MCF 10A (cell line): ENCODE measurements around the gene PKNOX2. TPM values are rescaled to one million over a fixed set of nuclear protein-coding genes. Genes with fewer than 3 reads are reported as not detected.
A peak's percentile ranks its signal among the peaks of the same experiment; 100 is the strongest.

Experiments
- BruUV-seq: library from RNA; stranded (reverse); fragments of 400-500 nt; replicated peaks from 2 replicates; lab custom pipeline; 2021; lab: Mats Ljungman, UMichigan
- CTCF ChIA-PET: fragments of 300-600 bp; sonication (Branson Sonifier 250); formaldehyde crosslinking; extraction: SDS; loops from one replicate; lab custom pipeline; 2021; ENCODE audit warnings: antibody characterized with exemption, inconsistent platforms; lab: Yijun Ruan, JAX
- POLR2A ChIA-PET: fragments of 300-600, 350-650 bp; sonication (Branson Sonifier 250); formaldehyde crosslinking; extraction: SDS; loops from one replicate; lab custom pipeline; 2020; ENCODE audit warnings: antibody characterized with exemption, inconsistent platforms; lab: Yijun Ruan, JAX
- DNase-seq: peaks from one replicate; pipeline ENCODE4 v3.0.0-alpha.2; 2018; ENCODE audit not compliant: unreplicated experiment
- H3K27ac Mint-ChIP-seq: one replicate; pipeline ENCODE4 v1.8.0; 2022; ENCODE audit warnings: mild to moderate bottlenecking, low read depth, mixed read lengths; ENCODE audit not compliant: unreplicated experiment
- H3K27me3 Mint-ChIP-seq: one replicate; pipeline ENCODE4 v1.8.0; 2022; ENCODE audit warnings: mixed read lengths; ENCODE audit not compliant: insufficient read depth, unreplicated experiment
- H3K36me3 Mint-ChIP-seq: one replicate; pipeline ENCODE4 v1.8.0; 2022; ENCODE audit warnings: mild to moderate bottlenecking, moderate library complexity, mixed read lengths; ENCODE audit not compliant: insufficient read depth, unreplicated experiment
- H3K4me1 Mint-ChIP-seq: one replicate; pipeline ENCODE4 v1.8.0; 2022; ENCODE audit warnings: mixed read lengths; ENCODE audit not compliant: insufficient read depth, unreplicated experiment
- H3K4me3 Mint-ChIP-seq: one replicate; pipeline ENCODE4 v1.8.0; 2022; ENCODE audit warnings: mild to moderate bottlenecking, moderate library complexity, mixed read lengths; ENCODE audit not compliant: unreplicated experiment
- H3K9me3 Mint-ChIP-seq: one replicate; pipeline ENCODE4 v1.8.0; 2022; ENCODE audit warnings: mixed read lengths; ENCODE audit not compliant: unreplicated experiment
- intact Hi-C: fragments of 100-400 bp; cut with micrococcal nuclease; formaldehyde crosslinking; loops from 2 replicates; pipeline ENCODE4 v1.14.1; 2022
- total RNA-seq: library from RNA; stranded (reverse); gene quantifications from 2 replicates; pipeline ENCODE4 v1.2.3, GENCODE V29; 2022
- TF ChIP-seq, protein P1 (sequence below): fragments of 200-600 bp; IDR thresholded peaks from one replicate; pipeline ENCODE4 v1.8.0; 2022; ENCODE audit warnings: antibody characterized with exemption, mild to moderate bottlenecking; ENCODE audit not compliant: unreplicated experiment

PKNOX2 gene
- total RNA-seq, 1 experiment from 2014 or later = not detected

DNA sequence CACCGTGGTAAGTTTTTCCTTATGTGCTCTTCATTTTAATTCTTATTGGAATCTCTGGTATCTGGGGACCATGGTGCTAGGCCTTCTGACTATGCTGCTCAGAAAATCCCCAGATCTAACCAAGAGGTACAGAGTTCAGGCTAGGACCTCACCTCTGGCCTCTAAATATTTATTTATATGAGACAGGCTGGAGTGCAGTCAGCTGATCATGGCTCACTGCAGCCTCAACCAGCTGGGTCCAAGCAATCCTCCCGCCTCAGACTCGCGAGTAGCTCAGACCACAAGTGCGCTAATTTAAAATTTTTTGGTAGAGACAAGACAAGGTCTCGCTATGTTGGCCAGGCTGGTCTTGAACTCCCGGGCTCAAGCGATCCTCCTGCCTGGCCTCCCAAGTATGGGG is 38.4 kb downstream of the PKNOX2 start:
- no peak overlapping the region for H3K27ac Mint-ChIP-seq
- POLR2A ChIA-PET = no interaction called here
- CTCF ChIA-PET = interaction anchor here (1.5 kb wide), 1 partner anchor 61 kb away, joined by 3 read pairs; no protein-coding TSS in a partner anchor
- no TSS peak for BruUV-seq
- H3K4me1 Mint-ChIP-seq = peaks cover 4% of the 10 kb centered on the region
- H3K9me3 Mint-ChIP-seq = no peaks in the 10 kb centered on the region
- H3K4me3 Mint-ChIP-seq = no peak overlapping the region
- H3K36me3 Mint-ChIP-seq = no peaks in the 10 kb centered on the region
- no peak for DNase-seq
- intact Hi-C loops = no loop called here
- TF ChIP-seq, protein P1, sequence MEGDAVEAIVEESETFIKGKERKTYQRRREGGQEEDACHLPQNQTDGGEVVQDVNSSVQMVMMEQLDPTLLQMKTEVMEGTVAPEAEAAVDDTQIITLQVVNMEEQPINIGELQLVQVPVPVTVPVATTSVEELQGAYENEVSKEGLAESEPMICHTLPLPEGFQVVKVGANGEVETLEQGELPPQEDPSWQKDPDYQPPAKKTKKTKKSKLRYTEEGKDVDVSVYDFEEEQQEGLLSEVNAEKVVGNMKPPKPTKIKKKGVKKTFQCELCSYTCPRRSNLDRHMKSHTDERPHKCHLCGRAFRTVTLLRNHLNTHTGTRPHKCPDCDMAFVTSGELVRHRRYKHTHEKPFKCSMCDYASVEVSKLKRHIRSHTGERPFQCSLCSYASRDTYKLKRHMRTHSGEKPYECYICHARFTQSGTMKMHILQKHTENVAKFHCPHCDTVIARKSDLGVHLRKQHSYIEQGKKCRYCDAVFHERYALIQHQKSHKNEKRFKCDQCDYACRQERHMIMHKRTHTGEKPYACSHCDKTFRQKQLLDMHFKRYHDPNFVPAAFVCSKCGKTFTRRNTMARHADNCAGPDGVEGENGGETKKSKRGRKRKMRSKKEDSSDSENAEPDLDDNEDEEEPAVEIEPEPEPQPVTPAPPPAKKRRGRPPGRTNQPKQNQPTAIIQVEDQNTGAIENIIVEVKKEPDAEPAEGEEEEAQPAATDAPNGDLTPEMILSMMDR = no peak
- H3K27me3 Mint-ChIP-seq = peaks cover 27% of the 10 kb centered on the region

DNA sequence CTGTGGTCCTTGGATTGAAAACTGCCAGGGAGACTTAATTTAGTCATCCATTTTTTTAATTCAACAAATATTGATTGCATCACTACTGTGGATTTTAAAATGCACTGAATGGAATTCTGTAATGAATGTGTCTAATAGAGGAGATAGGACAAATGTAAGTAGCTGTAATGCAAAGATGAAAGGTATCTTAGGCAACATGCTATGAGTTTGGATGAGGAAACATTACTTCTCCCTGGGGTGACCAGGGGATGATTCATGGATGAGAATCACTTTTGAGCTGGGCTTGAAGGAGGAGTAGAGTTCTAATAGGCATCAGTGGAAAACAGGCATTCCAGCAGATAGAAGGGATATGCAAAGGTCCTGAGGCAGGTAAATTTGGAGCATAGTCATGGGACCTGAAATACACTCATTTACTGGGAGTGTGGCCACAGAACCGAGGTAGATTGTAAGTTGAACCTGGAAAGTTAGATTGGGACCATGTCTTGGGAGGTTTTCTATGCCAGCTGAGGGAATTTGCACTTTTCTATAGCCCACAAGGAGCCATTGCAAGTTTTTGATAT is 43.4 kb downstream of the PKNOX2 start:
- Mint-ChIP-seq H3K36me3 (no peaks in the 10 kb centered on the region), H3K4me3 (no peak overlapping the region), H3K27ac (no peak overlapping the region), H3K4me1 (no peaks in the 10 kb centered on the region), H3K27me3 (no peaks in the 10 kb centered on the region), H3K9me3 (no peaks in the 10 kb centered on the region)
- CTCF ChIA-PET = interaction anchor here (0.6 to 1.5 kb wide), 4 partner anchors 10 to 211 kb away, joined by 3 read pairs; no protein-coding TSS in a partner anchor
- TF ChIP-seq, protein P1 = no peak
- no TSS peak for BruUV-seq
- intact Hi-C loops = no loop called here
- DNase-seq = peak; percentile 37
- POLR2A ChIA-PET = interaction anchor here (0.7 kb wide), 3 partner anchors 20 to 96 kb away, joined by 3 read pairs; no protein-coding TSS in a partner anchor

DNA sequence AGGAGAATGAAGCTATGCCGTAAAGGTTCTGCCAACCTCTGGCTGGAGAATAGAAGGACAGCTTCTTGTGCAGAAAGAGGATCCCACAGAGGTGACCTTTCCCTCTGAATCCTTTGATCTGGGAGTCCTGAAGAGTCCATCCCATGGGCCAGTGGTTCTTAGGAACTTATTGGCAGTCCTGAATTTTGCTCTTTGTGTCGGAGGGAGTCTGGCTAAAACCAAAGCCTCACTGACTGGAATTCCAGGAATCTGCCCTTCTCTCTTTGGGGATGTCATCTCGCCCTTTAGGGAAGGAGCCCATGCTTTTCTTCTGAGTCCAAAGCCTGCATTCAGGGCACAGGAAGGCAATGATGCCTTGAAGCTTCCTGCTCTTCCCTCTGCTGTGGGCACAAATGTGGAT is 45.5 kb downstream of the PKNOX2 start:
- Mint-ChIP-seq H3K4me1 (no peaks in the 10 kb centered on the region), H3K27ac (no peak overlapping the region), H3K4me3 (no peak overlapping the region), H3K27me3 (no peaks in the 10 kb centered on the region), H3K9me3 (no peaks in the 10 kb centered on the region), H3K36me3 (no peaks in the 10 kb centered on the region)
- ChIA-PET CTCF (interaction anchor here (0.6 kb wide), 1 partner anchor 86 kb away, joined by 3 read pairs; no protein-coding TSS in a partner anchor), POLR2A (no interaction called here)
- intact Hi-C loops = no loop called here
- TF ChIP-seq, protein P1 = no peak
- BruUV-seq = no TSS peak
- DNase-seq = no peak

DNA sequence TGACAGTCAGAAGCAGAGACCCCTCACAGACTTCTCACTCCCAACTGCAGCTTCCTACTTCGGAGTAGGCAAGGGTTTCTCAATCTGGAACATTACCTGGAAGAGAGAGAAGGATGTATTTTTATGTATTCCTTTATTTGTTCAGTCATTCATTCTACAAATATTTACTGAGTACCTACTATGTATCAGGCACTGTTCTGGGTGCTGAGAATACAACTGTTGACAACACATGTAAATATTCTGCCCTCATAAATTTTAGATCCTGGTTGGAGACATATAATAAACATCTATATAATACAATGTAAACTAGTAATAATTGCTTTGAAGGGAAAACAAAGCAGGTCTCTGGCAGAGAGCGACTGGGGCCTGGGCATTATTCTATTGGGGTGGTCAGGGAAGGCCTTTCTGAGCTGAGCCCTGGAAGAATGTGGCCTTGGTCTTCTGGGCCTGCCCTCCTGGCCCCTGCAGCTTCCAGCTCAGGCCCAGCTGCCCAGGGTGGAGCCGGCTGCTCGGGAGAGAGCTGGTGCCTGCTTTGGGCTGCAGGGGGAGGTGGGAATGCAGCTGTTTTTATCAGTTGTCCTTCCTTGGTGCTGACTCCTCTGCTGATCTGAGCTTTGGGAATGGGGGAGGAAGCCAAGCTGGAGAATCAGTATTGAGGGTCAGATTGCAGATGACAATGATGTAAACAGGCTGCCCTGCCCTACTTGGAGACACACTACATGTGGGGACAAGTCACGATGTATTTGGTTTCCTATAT is 46.8 kb downstream of the PKNOX2 start:
- no peaks in the 10 kb centered on the region for H3K9me3 Mint-ChIP-seq
- CTCF ChIA-PET = interaction anchor here (0.7 to 1.7 kb wide), 4 partner anchors 53 to 232 kb away, joined by 3 to 7 read pairs (median 3); no protein-coding TSS in a partner anchor
- intact Hi-C loops = no loop called here
- POLR2A ChIA-PET = interaction anchor here (0.6 kb wide), 1 partner anchor 680 kb away, joined by 5 read pairs; no protein-coding TSS in a partner anchor
- no peaks in the 10 kb centered on the region for H3K4me1 Mint-ChIP-seq
- no peaks in the 10 kb centered on the region for H3K36me3 Mint-ChIP-seq
- BruUV-seq = no TSS peak
- no peaks in the 10 kb centered on the region for H3K27me3 Mint-ChIP-seq
- H3K4me3 Mint-ChIP-seq = no peak overlapping the region
- DNase-seq = no peak
- TF ChIP-seq, protein P1 = no peak
- H3K27ac Mint-ChIP-seq = no peak overlapping the region
